ENCODE measurements around the gene LZTR1. TPM values are rescaled to one million over a fixed set of nuclear protein-coding genes. Genes with fewer than 3 reads are reported as not detected.
A peak's percentile ranks its signal among the peaks of the same experiment; 100 is the strongest.

The LZTR1 gene
- total and polyA plus RNA-seq, 9 donors, result 28.2 to 73.4 (median 50.0) TPM

GRCh38 chr22:21043860-21044535 is 61.9 kb downstream of the LZTR1 start:
- Histone ChIP-seq H3K9me3 (no peaks in the 10 kb centered on the region), H3K36me3 (no peaks in the 10 kb centered on the region), H3K4me1 (ENCODE audit: insufficient read depth) (peaks cover 4% of the 10 kb centered on the region), H3K27ac (no peak overlapping the region), H3K4me3 (no peak overlapping the region), H3K27me3 (no peaks in the 10 kb centered on the region)
- no peak for DNase-seq
- intact Hi-C loops (cut with DNase I), result no loop called here
- WGBS, 3 donors, result 87 to 88% (median 88%) methylated on average over 15 of the region's 15 CpGs
- no peak for TF ChIP-seq POLR2A (IDR thresholded peaks at IDR 0.05)
- no peak for TF ChIP-seq EP300 (IDR thresholded peaks at IDR 0.05)
- TF ChIP-seq CTCF (IDR thresholded peaks at IDR 0.05), result no peak

GRCh38 chr22:21044931-21045584 is 63.0 kb downstream of the LZTR1 start:
- DNase-seq, result no peak
- TF ChIP-seq POLR2A (IDR thresholded peaks at IDR 0.05), result no peak
- no peak for TF ChIP-seq EP300 (IDR thresholded peaks at IDR 0.05)
- no peak for TF ChIP-seq CTCF (IDR thresholded peaks at IDR 0.05)
- 18 to 22% (median 21%) methylated on average over 15 of the region's 15 CpGs for WGBS, 3 donors

GRCh38 chr22:21045585-21046294 is 63.6 kb downstream of the LZTR1 start, which contains the start of gene LRRC74B:
TSS of gene LRRC74B (plus strand) at chr22:21045946. CDS start at chr22:21045987, 41 bp downstream.
- peak; percentile 89 to 95 (median 92) for DNase-seq
- H3K4me1 ChIP-seq (ENCODE audit: insufficient read depth), result peaks cover 4% of the 10 kb centered on the region
- intact Hi-C loops (cut with DNase I), result loop anchor here in 1 of 4 donors (5.0 kb wide), 1 partner anchor 63 kb away; the partner anchor contains the start of gene LZTR1
- peak within 1 kb of the TSS; percentile 44 for H3K4me3 ChIP-seq
- no peaks in the 10 kb centered on the region for H3K36me3 ChIP-seq
- H3K9me3 ChIP-seq, result no peaks in the 10 kb centered on the region
- no peaks in the 10 kb centered on the region for H3K27me3 ChIP-seq
- TF ChIP-seq POLR2A (IDR thresholded peaks at IDR 0.05) (no peak), CTCF (IDR thresholded peaks at IDR 0.05) (no peak), EP300 (IDR thresholded peaks at IDR 0.05) (no peak)
- WGBS, 3 donors, result 2 to 3% (median 2%) methylated on average over 42 to 47 of the region's 47 CpGs
- H3K27ac ChIP-seq, result peak within 1 kb of the TSS in 1 of 2 donors; percentile 52

More at GRCh38 chr22:21044931-21045584, 63.0 kb downstream of the LZTR1 start:
- no peaks in the 10 kb centered on the region for H3K27me3 ChIP-seq
- H3K9me3 ChIP-seq, result no peaks in the 10 kb centered on the region
- H3K27ac ChIP-seq, result no peak overlapping the region
- no peaks in the 10 kb centered on the region for H3K36me3 ChIP-seq
- intact Hi-C loops (cut with DNase I), result loop anchor here in 1 of 4 donors (5.0 kb wide), 1 partner anchor 63 kb away; the partner anchor contains the start of gene LZTR1
- H3K4me1 ChIP-seq (ENCODE audit: insufficient read depth), result peaks cover 4% of the 10 kb centered on the region
- peak overlapping the region; percentile 44 for H3K4me3 ChIP-seq

GRCh38 chr22:21047035-21047661 is 65.1 kb downstream of the LZTR1 start:
- Histone ChIP-seq H3K4me3 (no peak overlapping the region), H3K4me1 (ENCODE audit: insufficient read depth) (peaks cover 4% of the 10 kb centered on the region), H3K36me3 (no peaks in the 10 kb centered on the region), H3K27me3 (no peaks in the 10 kb centered on the region), H3K9me3 (no peaks in the 10 kb centered on the region), H3K27ac (no peak overlapping the region)
- intact Hi-C loops (cut with DNase I), result loop anchor here in 1 of 4 donors (5.0 kb wide), 1 partner anchor 65 kb away; the partner anchor contains the start of gene LZTR1
- WGBS, 3 donors, result 94 to 96% (median 95%) methylated on average over 11 to 14 of the region's 14 CpGs
- TF ChIP-seq EP300 (IDR thresholded peaks at IDR 0.05) (no peak), POLR2A (IDR thresholded peaks at IDR 0.05) (no peak), CTCF (IDR thresholded peaks at IDR 0.05) (no peak)
- DNase-seq, result no peak
